GM21786 (cell line): ENCODE data around the gene DIP2A.
"Not testable (repeated sequence)": the region's sequence is repeated elsewhere in the genome, so short reads cannot be mapped to it uniquely, and the experiment has no call there.

Experiments used
- ATAC-seq: cut with Tn5 transposase; IDR thresholded peaks from one replicate; pipeline ENCODE4 v1.9.1; 2021; ENCODE audit not compliant: unreplicated experiment

DIP2A gene

GRCh38 chr21:46516068-46516467 is 57.4 kb downstream of the DIP2A start:
- ATAC-seq, result no peak

GRCh38 chr21:46517361-46517760 is 58.7 kb downstream of the DIP2A start:
- ATAC-seq, result no peak

GRCh38 chr21:46518983-46519583 is 60.4 kb downstream of the DIP2A start:
- no peak for ATAC-seq

GRCh38 chr21:46527393-46527792 is 68.7 kb downstream of the DIP2A start:
- ATAC-seq, result not testable (repeated sequence)

DNA sequence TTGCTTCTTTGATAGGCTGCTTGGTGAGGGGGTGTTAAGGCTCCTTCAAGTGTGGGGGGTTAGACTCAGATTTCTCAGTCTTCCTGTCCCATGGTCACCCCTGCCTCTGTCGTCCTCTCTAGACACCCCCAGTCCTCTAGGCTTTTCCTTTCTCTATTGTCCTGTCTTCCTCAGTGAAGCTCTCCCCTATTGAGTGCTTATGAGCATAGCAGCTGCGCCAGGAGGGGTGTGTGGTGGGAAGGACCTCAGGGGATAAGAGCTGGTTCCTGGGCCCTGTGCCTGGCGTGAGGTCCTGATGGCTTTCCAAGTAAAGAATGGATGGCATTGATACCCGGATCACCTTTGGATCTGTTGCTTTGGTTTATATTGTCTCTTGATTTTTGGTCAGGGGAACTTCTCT is 69.1 kb downstream of the DIP2A start:
- ATAC-seq, result no peak

- ATAC-seq, result no peak
Measured at GRCh38 chr21:46532080-46532479, 73.4 kb downstream of the DIP2A start.

- ATAC-seq, result no peak
Measured at GRCh38 chr21:46537026-46537425, 78.3 kb downstream of the DIP2A start.

DNA sequence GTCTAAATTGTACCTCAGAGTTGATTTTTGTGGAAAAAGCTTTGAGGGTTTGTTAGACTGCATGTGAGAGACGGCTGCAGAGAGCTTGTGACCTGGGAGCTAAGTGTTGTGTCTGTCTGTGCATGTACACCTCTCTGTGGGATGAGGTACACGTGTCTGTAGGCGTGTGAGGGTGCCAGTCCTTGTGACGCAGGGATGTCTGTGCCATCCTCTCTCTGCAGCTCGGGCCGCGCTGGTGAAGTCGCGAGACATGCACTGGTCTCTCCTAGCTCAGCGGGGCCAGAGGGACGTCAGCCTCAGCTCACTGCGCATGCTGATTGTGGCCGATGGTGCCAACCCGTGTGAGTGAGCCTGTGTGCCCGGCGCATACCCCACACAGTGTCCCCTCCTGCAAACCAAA is 79.6 kb downstream of the DIP2A start:
- ATAC-seq, result no peak

GRCh38 chr21:46538851-46539666 is 80.4 kb downstream of the DIP2A start:
- ATAC-seq, result no peak

- no peak for ATAC-seq
Measured at GRCh38 chr21:46540087-46540710, 81.5 kb downstream of the DIP2A start.

DNA sequence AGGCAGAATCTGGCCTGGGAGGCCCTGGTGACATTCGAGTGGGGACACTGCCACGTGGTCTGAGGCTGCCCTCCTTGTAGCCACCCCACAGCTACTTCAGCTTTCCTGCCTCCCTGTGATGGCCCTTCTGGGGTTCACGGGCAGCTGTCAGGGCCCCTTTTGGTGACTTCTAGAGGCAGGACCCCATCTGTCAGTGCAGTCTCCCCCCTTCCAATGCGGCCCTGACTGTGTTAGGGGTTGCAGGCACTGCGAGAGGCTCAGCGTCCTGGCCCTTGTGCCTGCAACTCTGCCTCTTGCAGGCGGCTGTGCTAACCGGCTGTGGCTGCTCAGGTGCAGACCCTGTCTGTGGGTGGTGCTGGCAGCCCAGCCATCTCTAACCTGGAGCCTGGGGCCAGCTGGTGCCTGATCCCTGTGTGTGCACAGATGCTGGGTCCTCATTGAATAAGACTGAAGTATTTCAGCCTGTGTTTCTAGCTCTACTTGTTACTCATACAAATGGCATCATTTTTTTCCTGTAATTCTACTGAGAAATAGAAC is 84.0 kb downstream of the DIP2A start:
- no peak for ATAC-seq

DNA sequence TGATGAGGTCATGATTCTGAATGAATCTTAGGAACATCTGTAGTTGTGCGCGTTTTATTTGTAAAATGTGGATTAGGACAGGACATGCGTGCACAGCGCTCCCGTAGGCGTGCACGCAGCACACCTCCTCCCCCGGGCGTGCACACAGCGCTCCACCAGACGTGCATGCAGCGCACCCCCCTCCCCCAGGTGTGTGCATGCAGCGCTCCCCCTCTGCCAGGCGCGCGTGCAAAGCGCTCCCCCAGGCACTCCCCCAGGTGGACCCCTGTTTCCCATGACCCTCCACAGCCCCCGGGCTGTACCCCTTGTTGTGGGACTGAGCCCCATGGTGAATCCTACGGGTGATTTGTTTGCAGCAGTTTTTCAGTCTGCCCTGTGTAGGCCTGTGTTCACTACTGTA is 84.6 kb downstream of the DIP2A start:
- ATAC-seq, result no peak

GRCh38 chr21:46544003-46544402 is 85.3 kb downstream of the DIP2A start:
- no peak for ATAC-seq

GRCh38 chr21:46544824-46545223 is 86.1 kb downstream of the DIP2A start:
- no peak for ATAC-seq

GRCh38 chr21:46545363-46545762 is 86.7 kb downstream of the DIP2A start:
- ATAC-seq, result no peak

DNA sequence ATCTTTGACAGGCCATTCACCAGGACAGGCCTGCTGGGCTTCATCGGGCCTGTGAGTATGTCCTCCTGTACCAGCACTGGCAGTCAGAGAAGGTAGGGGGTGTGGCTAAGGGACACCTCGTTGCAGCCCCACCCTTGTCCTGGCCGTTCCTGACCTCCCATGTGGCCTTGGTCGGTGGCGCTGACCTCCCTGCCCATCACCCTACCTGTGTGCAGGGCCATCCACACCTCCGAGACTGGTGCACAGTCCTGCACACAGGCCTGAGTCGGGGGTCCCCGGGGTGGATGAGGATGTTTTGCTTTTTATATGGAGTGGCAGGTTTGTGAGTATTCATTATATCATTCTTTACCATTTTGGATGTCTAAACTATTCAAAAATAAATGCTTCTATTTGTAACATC is 87.2 kb downstream of the DIP2A start:
- ATAC-seq, result no peak

- no peak for ATAC-seq
Measured at GRCh38 chr21:46546799-46547198, 88.1 kb downstream of the DIP2A start.

DNA sequence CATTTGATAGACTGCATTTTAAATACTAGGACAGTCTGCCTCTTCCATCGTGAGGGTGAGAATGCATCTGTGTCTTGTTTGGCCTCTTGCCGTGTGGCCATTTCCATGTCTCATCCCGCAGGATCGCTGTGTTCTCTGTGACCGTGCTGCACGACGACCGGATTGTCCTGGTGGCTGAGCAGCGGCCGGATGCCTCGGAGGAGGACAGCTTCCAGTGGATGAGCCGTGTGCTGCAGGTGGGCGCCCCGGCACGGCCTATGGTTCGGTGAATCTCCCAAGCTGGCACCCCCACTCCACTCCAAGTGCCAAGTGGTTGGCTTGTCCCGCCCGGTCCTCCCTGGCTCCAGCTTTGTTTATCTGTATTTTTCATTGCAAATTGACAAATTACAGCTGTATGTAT is 91.0 kb downstream of the DIP2A start:
- ATAC-seq, result no peak

DNA sequence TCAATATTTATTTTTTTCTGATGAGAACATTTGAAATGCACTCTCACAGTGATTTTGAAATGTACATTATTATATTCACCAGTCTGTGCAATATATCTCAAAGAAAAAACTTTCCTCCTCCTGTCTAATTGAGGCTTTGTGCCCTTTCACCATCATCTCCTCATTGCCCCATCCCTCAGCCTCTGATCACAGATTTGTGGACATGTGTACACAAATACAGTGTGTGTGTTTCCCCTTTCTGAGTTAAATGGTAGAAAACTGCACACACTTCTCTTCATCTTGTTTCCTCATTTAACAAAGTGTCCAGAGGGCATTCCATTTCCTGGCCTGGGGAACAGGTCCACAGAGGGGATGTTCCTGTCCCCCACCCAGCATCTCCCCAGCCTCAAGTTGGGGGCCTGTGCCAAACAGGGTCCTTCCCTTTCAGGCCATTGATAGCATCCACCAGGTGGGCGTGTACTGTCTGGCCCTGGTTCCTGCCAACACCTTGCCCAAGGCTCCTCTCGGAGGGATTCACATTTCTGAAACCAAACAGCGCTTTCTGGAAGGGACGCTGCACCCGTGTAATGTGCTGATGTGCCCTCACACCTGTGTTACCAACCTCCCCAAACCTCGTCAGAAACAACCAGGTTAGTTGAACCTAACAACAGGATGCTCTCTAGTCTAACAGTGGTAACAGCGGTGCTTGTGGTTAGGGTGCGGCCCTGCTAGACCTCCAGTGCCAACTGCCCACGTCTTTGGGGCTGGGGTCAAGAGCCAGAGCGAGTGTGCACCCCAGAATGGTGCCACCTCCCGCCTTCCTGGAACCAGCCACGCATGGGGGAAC is 91.6 kb downstream of the DIP2A start:
- ATAC-seq, result no peak

- no peak for ATAC-seq
Measured at GRCh38 chr21:46551636-46552241, 93.0 kb downstream of the DIP2A start.

- ATAC-seq, result no peak
Measured at GRCh38 chr21:46552274-46552673, 93.6 kb downstream of the DIP2A start.
